Mesenchymal stem cell (in vitro differentiated cells and primary cell): ENCODE data around the gene PIGL.

Source experiments
- DNase-seq: peaks from one replicate; pipeline ENCODE4 v3.0.0-alpha.2; 2013
- H2AFZ ChIP-seq: one replicate; pipeline ENCODE4 v1.6.1; 2013; ENCODE audit warnings: low read depth, mild to moderate bottlenecking, control low read depth, inconsistent platforms, low read length, moderate library complexity
- H2AK5ac ChIP-seq: 2 replicates; pipeline ENCODE4 v1.6.1; 2013; ENCODE audit warnings: low read length, moderate library complexity, mild to moderate bottlenecking, inconsistent platforms; ENCODE audit not compliant: severe bottlenecking
- H2BK120ac ChIP-seq: one replicate; pipeline ENCODE4 v1.6.1; 2013; ENCODE audit warnings: low read depth, mild to moderate bottlenecking, inconsistent platforms, low read length, moderate library complexity
- H2BK12ac ChIP-seq, 2 experiments: one replicate each; pipeline ENCODE4 v1.6.1; 2013; ENCODE audit warnings: inconsistent platforms in 2 of 2, low read length in 2 of 2, mild to moderate bottlenecking in 2 of 2, moderate library complexity in 2 of 2, control low read depth in 1 of 2
- H2BK15ac ChIP-seq: one replicate; pipeline ENCODE4 v1.6.1; 2013; ENCODE audit warnings: mild to moderate bottlenecking, low read depth, inconsistent platforms; ENCODE audit not compliant: poor library complexity, severe bottlenecking
- H2BK5ac ChIP-seq: 2 replicates; pipeline ENCODE4 v1.6.1; 2013; ENCODE audit warnings: low read depth, mild to moderate bottlenecking, low read length, control low read depth, inconsistent platforms; ENCODE audit not compliant: poor library complexity, severe bottlenecking
- H3K14ac ChIP-seq, 2 experiments: one replicate each; pipeline ENCODE4 v1.6.1; 2013; ENCODE audit warnings: inconsistent platforms in 2 of 2, low read length in 2 of 2, control low read depth in 1 of 2, mild to moderate bottlenecking in 1 of 2, moderate library complexity in 1 of 2
- H3K18ac ChIP-seq, 2 experiments: one replicate each; pipeline ENCODE4 v1.6.1; 2013; ENCODE audit warnings: inconsistent platforms in 2 of 2, low read length in 2 of 2, control low read depth in 1 of 2, low read depth in 1 of 2, mild to moderate bottlenecking in 1 of 2
- H3K23ac ChIP-seq, 2 experiments: one replicate each; pipeline ENCODE4 v1.6.1; 2013; ENCODE audit warnings: inconsistent platforms in 2 of 2, low read length in 2 of 2, mild to moderate bottlenecking in 2 of 2, moderate library complexity in 2 of 2, control low read depth in 1 of 2
- H3K27ac ChIP-seq: 2 replicates; pipeline ENCODE4 v1.5.1; 2013; ENCODE audit warnings: mild to moderate bottlenecking, moderate library complexity, low read length, control low read depth, inconsistent platforms; ENCODE audit not compliant: poor library complexity, severe bottlenecking
- H3K27me3 ChIP-seq, 2 experiments: 2 replicates each; pipeline versions ENCODE4 v1.6.1 to v1.7.0; 2013; ENCODE audit warnings: low read length in 2 of 2, mild to moderate bottlenecking in 2 of 2, moderate library complexity in 2 of 2, control low read depth in 1 of 2, inconsistent platforms in 1 of 2; ENCODE audit not compliant: control insufficient read depth in 1 of 2, insufficient read depth in 1 of 2
- H3K36me3 ChIP-seq, 2 experiments: 2 replicates each; pipeline versions ENCODE4 v1.6.1 to v1.7.0; 2013; ENCODE audit warnings: low read length in 2 of 2, control low read depth in 1 of 2, inconsistent platforms in 1 of 2, low read depth in 1 of 2, mild to moderate bottlenecking in 1 of 2; ENCODE audit not compliant: insufficient read depth in 2 of 2, control insufficient read depth in 1 of 2
- H3K4ac ChIP-seq, 2 experiments: one replicate each; pipeline ENCODE4 v1.6.1; 2013; ENCODE audit warnings: inconsistent platforms in 2 of 2, low read length in 2 of 2, mild to moderate bottlenecking in 2 of 2, moderate library complexity in 2 of 2, control low read depth in 1 of 2, low read depth in 1 of 2
- H3K4me1 ChIP-seq: 2 replicates; pipeline ENCODE4 v1.6.1; 2013; ENCODE audit warnings: low read depth, low read length, control low read depth; ENCODE audit not compliant: control insufficient read depth, insufficient read depth
- H3K4me2 ChIP-seq: 2 replicates; pipeline ENCODE4 v1.6.1; 2013; ENCODE audit warnings: low read length, mild to moderate bottlenecking, inconsistent platforms; ENCODE audit not compliant: poor library complexity, severe bottlenecking
- H3K4me3 ChIP-seq, 2 experiments: 2 replicates each; pipeline versions ENCODE4 v1.5.1 to v1.7.0; 2013; ENCODE audit warnings: low read length in 2 of 2, mild to moderate bottlenecking in 2 of 2, control low read depth in 1 of 2, low read depth in 1 of 2; ENCODE audit not compliant: insufficient read depth in 1 of 2
- H3K79me1 ChIP-seq: replicated peaks from 2 replicates; pipeline ENCODE4 v1.6.1; 2013; ENCODE audit warnings: mild to moderate bottlenecking, control low read depth, low read length, inconsistent platforms; ENCODE audit not compliant: poor library complexity, severe bottlenecking
- H3K9ac ChIP-seq: 2 replicates; pipeline ENCODE4 v1.7.0; 2013; ENCODE audit warnings: mild to moderate bottlenecking, low read length, moderate library complexity
- H3K9me3 ChIP-seq: 2 replicates; pipeline ENCODE4 v1.7.0; 2013; ENCODE audit warnings: mild to moderate bottlenecking, low read length; ENCODE audit not compliant: control insufficient read depth
- H4K8ac ChIP-seq: one replicate; pipeline ENCODE4 v1.6.1; 2013; ENCODE audit warnings: inconsistent platforms, mild to moderate bottlenecking, low read length, moderate library complexity
- H4K91ac ChIP-seq: one replicate; pipeline ENCODE4 v1.6.1; 2013; ENCODE audit warnings: mild to moderate bottlenecking, low read length, inconsistent platforms
- WGBS: methylation state at CpG from one replicate; pipeline ENCODE4 v1.1.7; 2013; ENCODE audit warnings: mixed read lengths; 5-methylcytosine and 5-hydroxymethylcytosine counted together

PIGL gene

GRCh38 chr17:16297367-16298139 is 80.5 kb downstream of the PIGL start:
- peaks cover 6% of the 10 kb centered on the region for H3K4me1 ChIP-seq
- no peak overlapping the region for H3K23ac ChIP-seq
- peaks cover 7 to 13% of the 10 kb centered on the region in 2 experiments for H3K36me3 ChIP-seq
- no peak overlapping the region for H3K4ac ChIP-seq
- no peaks in the 10 kb centered on the region for H3K27me3 ChIP-seq
- H2AK5ac ChIP-seq = no peak overlapping the region
- H2BK120ac ChIP-seq = no peak overlapping the region
- no peak overlapping the region for H3K14ac ChIP-seq
- no peak overlapping the region for H3K27ac ChIP-seq
- H4K8ac ChIP-seq = no peak overlapping the region
- H2BK5ac ChIP-seq = no peak overlapping the region
- WGBS = 71% methylated on average over 11 of the region's 11 CpGs
- H3K79me1 ChIP-seq = no peaks in the 10 kb centered on the region
- H2BK12ac ChIP-seq = no peak overlapping the region
- H2BK15ac ChIP-seq = no peak overlapping the region
- no peak overlapping the region for H2AFZ ChIP-seq
- no peak overlapping the region for H3K4me2 ChIP-seq
- H3K18ac ChIP-seq = no peak overlapping the region
- H3K9me3 ChIP-seq = no peaks in the 10 kb centered on the region
- no peak for DNase-seq
- no peak overlapping the region for H3K9ac ChIP-seq
- no peak overlapping the region for H4K91ac ChIP-seq
- H3K4me3 ChIP-seq = no peak overlapping the region

GRCh38 chr17:16298140-16298662 is 81.2 kb downstream of the PIGL start:
- Histone ChIP-seq H3K18ac (no peak overlapping the region), H3K9ac (no peak overlapping the region), H2BK5ac (no peak overlapping the region), H3K4me2 (no peak overlapping the region), H3K79me1 (no peaks in the 10 kb centered on the region), H2BK15ac (no peak overlapping the region), H3K36me3 (peaks cover 7 to 13% of the 10 kb centered on the region in 2 experiments), H3K27me3 (no peaks in the 10 kb centered on the region), H3K9me3 (no peaks in the 10 kb centered on the region), H2BK12ac (no peak overlapping the region), H4K8ac (no peak overlapping the region), H2AK5ac (no peak overlapping the region), H3K4me1 (peaks cover 6% of the 10 kb centered on the region), H3K27ac (no peak overlapping the region), H3K14ac (no peak overlapping the region), H2AFZ (no peak overlapping the region), H2BK120ac (no peak overlapping the region), H4K91ac (no peak overlapping the region), H3K23ac (no peak overlapping the region), H3K4ac (no peak overlapping the region), H3K4me3 (no peak overlapping the region)
- DNase-seq = no peak
- WGBS = 94% methylated on average over 1 of the region's 1 CpG

GRCh38 chr17:16300554-16300953 is 83.5 kb downstream of the PIGL start:
- Histone ChIP-seq H3K4me1 (peaks cover 6% of the 10 kb centered on the region), H3K4me2 (no peak overlapping the region), H2AK5ac (no peak overlapping the region), H2BK15ac (no peak overlapping the region), H4K91ac (no peak overlapping the region), H3K36me3 (peaks cover 7 to 17% of the 10 kb centered on the region in 2 experiments), H3K9me3 (no peaks in the 10 kb centered on the region), H3K18ac (no peak overlapping the region), H2BK5ac (no peak overlapping the region), H3K27ac (no peak overlapping the region), H3K4ac (no peak overlapping the region), H2BK12ac (no peak overlapping the region), H3K4me3 (no peak overlapping the region), H2BK120ac (no peak overlapping the region), H3K14ac (no peak overlapping the region), H4K8ac (no peak overlapping the region), H3K9ac (no peak overlapping the region), H3K79me1 (no peaks in the 10 kb centered on the region), H2AFZ (no peak overlapping the region), H3K23ac (no peak overlapping the region), H3K27me3 (no peaks in the 10 kb centered on the region)
- no peak for DNase-seq
- 98% methylated on average over 3 of the region's 3 CpGs for WGBS

DNA sequence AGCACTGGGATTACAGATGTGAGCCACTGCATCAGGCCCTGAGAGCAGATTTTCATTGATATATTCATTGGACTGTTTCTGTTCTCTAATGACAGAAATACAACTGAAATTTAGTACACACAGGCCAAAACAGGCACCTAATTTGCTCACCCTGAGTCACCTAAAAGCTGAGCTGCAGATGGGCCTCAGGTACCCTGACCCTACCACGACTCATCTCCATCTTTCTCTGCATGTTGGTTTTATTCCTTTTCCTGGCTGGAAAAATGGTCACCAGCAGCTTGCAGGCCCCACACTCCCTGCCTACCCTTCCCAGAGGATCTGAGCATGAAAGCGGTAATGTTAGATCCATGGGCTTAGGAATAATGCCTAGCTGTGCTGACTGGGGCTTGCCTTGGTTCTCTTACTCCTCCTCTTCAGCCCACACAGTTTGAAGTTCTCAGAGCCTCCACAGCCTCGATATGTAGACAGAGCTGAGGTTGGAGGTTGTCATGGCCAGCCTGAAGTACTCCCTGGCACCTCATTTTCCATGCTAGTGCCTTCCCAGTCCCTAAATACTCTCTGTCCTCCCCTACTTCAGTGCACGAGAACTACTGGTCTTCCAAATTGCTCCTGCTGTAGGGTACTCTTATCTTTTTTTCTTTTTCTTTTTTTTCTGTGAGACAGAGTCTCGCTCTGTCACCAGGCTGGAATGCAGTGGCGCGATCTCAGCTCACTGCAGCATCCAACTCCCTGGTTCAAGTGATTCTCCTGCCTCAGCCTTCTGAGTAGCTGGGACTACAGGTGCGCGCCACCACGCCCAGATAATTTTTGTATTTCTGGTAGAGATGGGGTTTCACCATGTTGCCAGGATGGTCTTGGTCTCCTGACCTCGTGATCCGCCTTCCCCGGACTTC is 85.2 kb downstream of the PIGL start:
- Histone ChIP-seq H3K18ac (peak overlapping the region in 1 of 2 experiments; percentile 55), H3K27me3 (no peaks in the 10 kb centered on the region), H2BK15ac (no peak overlapping the region), H3K36me3 (peaks cover 12 to 21% of the 10 kb centered on the region in 2 experiments), H3K4ac (no peak overlapping the region), H4K91ac (no peak overlapping the region), H3K4me2 (no peak overlapping the region), H2AFZ (no peak overlapping the region), H3K79me1 (no peaks in the 10 kb centered on the region), H2BK120ac (no peak overlapping the region), H2AK5ac (no peak overlapping the region), H3K4me1 (peaks cover 7% of the 10 kb centered on the region), H4K8ac (no peak overlapping the region), H2BK5ac (no peak overlapping the region), H3K14ac (no peak overlapping the region), H3K27ac (no peak overlapping the region), H3K23ac (no peak overlapping the region), H3K9ac (no peak overlapping the region), H3K4me3 (no peak overlapping the region), H3K9me3 (no peaks in the 10 kb centered on the region), H2BK12ac (peak overlapping the region in 1 of 2 experiments; percentile 4)
- WGBS = 88% methylated on average over 13 of the region's 13 CpGs
- DNase-seq = no peak
